Activated CD4-positive, alpha-beta T cell treated with anti-CD3 and anti-CD28 coated beads, Interleukin-2, amount 10 ng/mL, durations not matched to agents 7 days and 5 days (primary cell): ENCODE measurements around the gene DOCK6. TPM values are rescaled to one million over a fixed set of nuclear protein-coding genes. Genes with fewer than 3 reads are reported as not detected.
"Not testable (repeated sequence)": the region's sequence is repeated elsewhere in the genome, so short reads cannot be mapped to it uniquely, and the experiment has no call there.

ENCODE experiments used
- CTCF ChIA-PET: fragments of 350-600 bp; sonication (Branson Sonifier 250); formaldehyde crosslinking; loops from one replicate; lab custom pipeline; 2021; ENCODE audit warnings: antibody characterized with exemption; lab: Charles Lee
- POLR2A ChIA-PET: fragments of 350-600 bp; sonication (Branson Sonifier 250); formaldehyde crosslinking; loops from one replicate; lab custom pipeline; 2021; ENCODE audit warnings: antibody characterized with exemption; lab: Charles Lee
- DNase-seq: peaks from one replicate; pipeline ENCODE4 v3.0.0-alpha.2; 2020
- H3K27ac Mint-ChIP-seq: one replicate; pipeline ENCODE4 v1.8.0; 2021; ENCODE audit warnings: mild to moderate bottlenecking, moderate library complexity, mixed read lengths
- H3K27me3 Mint-ChIP-seq: one replicate; pipeline ENCODE4 v1.8.0; 2021; ENCODE audit warnings: mixed read lengths
- H3K36me3 Mint-ChIP-seq: one replicate; pipeline ENCODE4 v1.8.0; 2021; ENCODE audit warnings: low read depth, mixed read lengths
- H3K4me1 Mint-ChIP-seq: one replicate; pipeline ENCODE4 v1.8.0; 2021; ENCODE audit warnings: mixed read lengths
- H3K4me3 Mint-ChIP-seq: one replicate; pipeline ENCODE4 v1.8.0; 2021; ENCODE audit warnings: mild to moderate bottlenecking, moderate library complexity, mixed read lengths
- H3K9me3 Mint-ChIP-seq: one replicate; pipeline ENCODE4 v1.8.0; 2021; ENCODE audit warnings: mixed read lengths
- total RNA-seq, 2 experiments: library from RNA; stranded (reverse); gene quantifications; one replicate each; pipeline ENCODE4 v1.2.3, GENCODE V29; 2021

DOCK6 gene
- total RNA-seq, 2 experiments from 2014 or later, result not detected

GRCh38 chr19:11179145-11179465, 83.2 kb downstream of the DOCK6 start:
- H3K4me3 Mint-ChIP-seq, CTCF ChIA-PET, DNase-seq, POLR2A ChIA-PET, H3K9me3 Mint-ChIP-seq, H3K36me3 Mint-ChIP-seq, H3K4me1 Mint-ChIP-seq, H3K27ac Mint-ChIP-seq: not testable (repeated sequence)
- peaks cover 11% of the 10 kb centered on the region for H3K27me3 Mint-ChIP-seq

- ChIA-PET CTCF (interaction anchor here (0.6 to 1.6 kb wide), 3 partner anchors 11 to 1332 kb away, joined by 4 read pairs; no protein-coding TSS in a partner anchor), POLR2A (no interaction called here)
- Mint-ChIP-seq H3K9me3 (no peaks in the 10 kb centered on the region), H3K27ac (no peak overlapping the region), H3K27me3 (peaks cover 6% of the 10 kb centered on the region), H3K4me3 (no peak overlapping the region), H3K36me3 (no peaks in the 10 kb centered on the region), H3K4me1 (peaks cover 1% of the 10 kb centered on the region)
- no peak for DNase-seq
These were observed 84.7 kb downstream of the DOCK6 start for GRCh38 chr19:11177592-11177991.

GRCh38 chr19:11176466-11177193, 85.7 kb downstream of the DOCK6 start:
- Mint-ChIP-seq H3K36me3 (no peaks in the 10 kb centered on the region), H3K27ac (no peak overlapping the region)
- POLR2A ChIA-PET, result no interaction called here

GRCh38 chr19:11175920-11176319, 86.4 kb downstream of the DOCK6 start:
- Mint-ChIP-seq H3K27me3 (no peaks in the 10 kb centered on the region), H3K36me3 (no peaks in the 10 kb centered on the region), H3K27ac (no peak overlapping the region), H3K4me1 (peaks cover 1% of the 10 kb centered on the region), H3K9me3 (no peaks in the 10 kb centered on the region), H3K4me3 (no peak overlapping the region)
- ChIA-PET CTCF (no interaction called here), POLR2A (no interaction called here)
- no peak for DNase-seq

More at GRCh38 chr19:11176466-11177193, 85.7 kb downstream of the DOCK6 start:
- peaks cover 5% of the 10 kb centered on the region for H3K27me3 Mint-ChIP-seq
- no peak for DNase-seq
- CTCF ChIA-PET, result interaction anchor here (0.7 to 1.6 kb wide), 2 partner anchors 20 to 197 kb away, joined by 3 to 4 read pairs; no protein-coding TSS in a partner anchor
- no peak overlapping the region for H3K4me3 Mint-ChIP-seq
- peaks cover 1% of the 10 kb centered on the region for H3K4me1 Mint-ChIP-seq
- no peaks in the 10 kb centered on the region for H3K9me3 Mint-ChIP-seq

GRCh38 chr19:11174336-11174735, 88.0 kb downstream of the DOCK6 start:
- CTCF ChIA-PET, result interaction anchor here (1.3 kb wide), 1 partner anchor 11 kb away, joined by 3 read pairs; no protein-coding TSS in a partner anchor
- DNase-seq, result no peak
- no peaks in the 10 kb centered on the region for H3K9me3 Mint-ChIP-seq
- no peak overlapping the region for H3K27ac Mint-ChIP-seq
- H3K36me3 Mint-ChIP-seq, result no peaks in the 10 kb centered on the region
- POLR2A ChIA-PET, result no interaction called here
- no peak overlapping the region for H3K4me3 Mint-ChIP-seq
- H3K27me3 Mint-ChIP-seq, result no peaks in the 10 kb centered on the region
- H3K4me1 Mint-ChIP-seq, result no peaks in the 10 kb centered on the region

GRCh38 chr19:11173516-11174155, 88.7 kb downstream of the DOCK6 start:
- no peaks in the 10 kb centered on the region for H3K36me3 Mint-ChIP-seq
- ChIA-PET POLR2A (no interaction called here), CTCF (no interaction called here)
- no peak overlapping the region for H3K4me3 Mint-ChIP-seq
- H3K9me3 Mint-ChIP-seq, result no peaks in the 10 kb centered on the region
- DNase-seq, result no peak
- H3K4me1 Mint-ChIP-seq, result no peaks in the 10 kb centered on the region
- no peaks in the 10 kb centered on the region for H3K27me3 Mint-ChIP-seq
- no peak overlapping the region for H3K27ac Mint-ChIP-seq

- CTCF ChIA-PET, result no interaction called here
- POLR2A ChIA-PET, result no interaction called here
- no peak overlapping the region for H3K27ac Mint-ChIP-seq
These were observed 89.7 kb downstream of the DOCK6 start for GRCh38 chr19:11172576-11172975.

GRCh38 chr19:11171144-11171543, 91.2 kb downstream of the DOCK6 start:
- no peaks in the 10 kb centered on the region for H3K4me1 Mint-ChIP-seq
- no peaks in the 10 kb centered on the region for H3K27me3 Mint-ChIP-seq
- H3K4me3 Mint-ChIP-seq, result no peak overlapping the region
- H3K27ac Mint-ChIP-seq, result no peak overlapping the region
- ChIA-PET CTCF (interaction anchor here (0.7 to 1.4 kb wide), 2 partner anchors 49 to 57 kb away, joined by 3 read pairs; no protein-coding TSS in a partner anchor), POLR2A (interaction anchor here (0.6 kb wide), 1 partner anchor 129 kb away, joined by 4 read pairs; no protein-coding TSS in a partner anchor)
- H3K9me3 Mint-ChIP-seq, result no peaks in the 10 kb centered on the region
- no peak for DNase-seq
- H3K36me3 Mint-ChIP-seq, result no peaks in the 10 kb centered on the region

More at GRCh38 chr19:11172576-11172975, 89.7 kb downstream of the DOCK6 start:
- no peak overlapping the region for H3K4me3 Mint-ChIP-seq
- H3K36me3 Mint-ChIP-seq, result no peaks in the 10 kb centered on the region
- no peak for DNase-seq
- no peaks in the 10 kb centered on the region for H3K4me1 Mint-ChIP-seq
- no peaks in the 10 kb centered on the region for H3K27me3 Mint-ChIP-seq
- H3K9me3 Mint-ChIP-seq, result no peaks in the 10 kb centered on the region

- Mint-ChIP-seq H3K27ac (no peak overlapping the region), H3K36me3 (no peaks in the 10 kb centered on the region), H3K9me3 (no peaks in the 10 kb centered on the region), H3K4me1 (no peaks in the 10 kb centered on the region), H3K27me3 (no peaks in the 10 kb centered on the region), H3K4me3 (no peak overlapping the region)
- ChIA-PET POLR2A (no interaction called here), CTCF (interaction anchor here (0.7 to 1.4 kb wide), 2 partner anchors 58 to 371 kb away, joined by 3 read pairs; no protein-coding TSS in a partner anchor)
- no peak for DNase-seq
These were observed 92.2 kb downstream of the DOCK6 start for GRCh38 chr19:11169896-11170678.

- CTCF ChIA-PET, result interaction anchor here (1.4 kb wide), 1 partner anchor 15 kb away, joined by 3 read pairs; no protein-coding TSS in a partner anchor
- POLR2A ChIA-PET, result no interaction called here
- no peaks in the 10 kb centered on the region for H3K9me3 Mint-ChIP-seq
- H3K36me3 Mint-ChIP-seq, result no peaks in the 10 kb centered on the region
- no peaks in the 10 kb centered on the region for H3K4me1 Mint-ChIP-seq
- DNase-seq, result no peak
- no peak overlapping the region for H3K27ac Mint-ChIP-seq
- peaks cover 2% of the 10 kb centered on the region for H3K27me3 Mint-ChIP-seq
- no peak overlapping the region for H3K4me3 Mint-ChIP-seq
These were observed 93.8 kb downstream of the DOCK6 start for GRCh38 chr19:11168568-11168967.

- ChIA-PET POLR2A (no interaction called here), CTCF (no interaction called here)
- no peaks in the 10 kb centered on the region for H3K36me3 Mint-ChIP-seq
- H3K27me3 Mint-ChIP-seq, result peaks cover 2% of the 10 kb centered on the region
- no peaks in the 10 kb centered on the region for H3K9me3 Mint-ChIP-seq
- H3K4me1 Mint-ChIP-seq, result no peaks in the 10 kb centered on the region
- no peak overlapping the region for H3K27ac Mint-ChIP-seq
- H3K4me3 Mint-ChIP-seq, result no peak overlapping the region
- no peak for DNase-seq
These were observed 95.8 kb downstream of the DOCK6 start for GRCh38 chr19:11166281-11167142.

GRCh38 chr19:11165486-11166030, 96.8 kb downstream of the DOCK6 start:
- Mint-ChIP-seq H3K27ac (no peak overlapping the region), H3K4me3 (no peak overlapping the region), H3K36me3 (no peaks in the 10 kb centered on the region), H3K4me1 (no peaks in the 10 kb centered on the region), H3K9me3 (no peaks in the 10 kb centered on the region), H3K27me3 (peaks cover 2% of the 10 kb centered on the region)
- ChIA-PET CTCF (no interaction called here), POLR2A (no interaction called here)
- DNase-seq, result no peak
